Measurements from ENCODE around the gene MRPS10. TPM values are rescaled to one million over a fixed set of nuclear protein-coding genes. Genes with fewer than 3 reads are reported as not detected.
A peak's percentile ranks its signal among the peaks of the same experiment; 100 is the strongest.

Gene MRPS10
- total and polyA plus RNA-seq, 4 donors: 20.1 to 26.8 (median 23.9) TPM

- no peak overlapping the region for H3K27ac ChIP-seq (ENCODE audit: low read depth in 1 of 2, low read length in 2 of 2)
- no peak for DNase-seq (ENCODE audit: low spot score)
- 92% methylated on average over 31 of the region's 31 CpGs for WGBS
- H3K9ac ChIP-seq (ENCODE audit: low read depth in 1 of 2, low read length in 2 of 2): no peak overlapping the region
- peaks cover 0 to 9% (median 6%) of the 10 kb centered on the region in 4 donors for H3K4me1 ChIP-seq (ENCODE audit: control insufficient read depth in 4 of 4, insufficient read depth in 4 of 4, low read length in 3 of 4)
- TF ChIP-seq FOXA2 (IDR thresholded peaks at IDR 0.05) (no peak), GABPA (IDR thresholded peaks at IDR 0.05 in 1 of 2, conservative IDR thresholded peaks at IDR 0.05 in 1 of 2) (no peak), MAX (IDR thresholded peaks at IDR 0.05) (no peak), HNF4G (IDR thresholded peaks at IDR 0.05) (no peak), CTCF (IDR thresholded peaks at IDR 0.05; ENCODE audit: low read depth, low read length, missing input control) (no peak), SP1 (IDR thresholded peaks at IDR 0.05) (no peak), ATF3 (IDR thresholded peaks at IDR 0.05) (no peak), RAD21 (IDR thresholded peaks at IDR 0.05) (no peak), EGR1 (IDR thresholded peaks at IDR 0.05; ENCODE audit: low read depth in 2 of 2) (no peak)
- no peaks in the 10 kb centered on the region for H3K27me3 ChIP-seq (ENCODE audit: control insufficient read depth in 4 of 4, insufficient read depth in 4 of 4, low read length in 3 of 4)
- H3K4me3 ChIP-seq (ENCODE audit: low read depth in 1 of 3, low read length in 3 of 3): no peak overlapping the region
- H3K9me3 ChIP-seq (ENCODE audit: control insufficient read depth in 4 of 4, low read length in 3 of 4): no peaks in the 10 kb centered on the region
- no peaks in the 10 kb centered on the region for H3K36me3 ChIP-seq (ENCODE audit: control insufficient read depth in 4 of 4, insufficient read depth in 3 of 4, low read depth in 1 of 4, low read length in 3 of 4)
These were observed 41.6 kb upstream of the MRPS10 start for GRCh38 chr6:42259286-42259685.

- H3K4me1 ChIP-seq (ENCODE audit: control insufficient read depth in 4 of 4, insufficient read depth in 4 of 4, low read length in 3 of 4): peaks cover 0 to 13% (median 9%) of the 10 kb centered on the region in 4 donors
- no peak for DNase-seq (ENCODE audit: low spot score)
- H3K36me3 ChIP-seq (ENCODE audit: control insufficient read depth in 4 of 4, insufficient read depth in 3 of 4, low read depth in 1 of 4, low read length in 3 of 4): no peaks in the 10 kb centered on the region
- no peaks in the 10 kb centered on the region for H3K9me3 ChIP-seq (ENCODE audit: control insufficient read depth in 4 of 4, low read length in 3 of 4)
- no peak overlapping the region for H3K9ac ChIP-seq (ENCODE audit: low read depth in 1 of 2, low read length in 2 of 2)
- TF ChIP-seq ATF3 (IDR thresholded peaks at IDR 0.05) (no peak), RXRA (IDR thresholded peaks at IDR 0.05) (no peak), NR2F2 (IDR thresholded peaks at IDR 0.05) (no peak), HNF4A (conservative IDR thresholded peaks at IDR 0.05) (no peak), EGR1 (IDR thresholded peaks at IDR 0.05; ENCODE audit: low read depth in 2 of 2) (no peak), FOXA1 (IDR thresholded peaks at IDR 0.05) (no peak), RAD21 (IDR thresholded peaks at IDR 0.05) (no peak), JUND (IDR thresholded peaks at IDR 0.05) (no peak)
- H3K27me3 ChIP-seq (ENCODE audit: control insufficient read depth in 4 of 4, insufficient read depth in 4 of 4, low read length in 3 of 4): no peaks in the 10 kb centered on the region
- 90% methylated on average over 3 of the region's 3 CpGs for WGBS
- no peak overlapping the region for H3K4me3 ChIP-seq (ENCODE audit: low read depth in 1 of 3, low read length in 3 of 3)
- H3K27ac ChIP-seq (ENCODE audit: low read depth in 1 of 2, low read length in 2 of 2): no peak overlapping the region
These were observed 40.0 kb upstream of the MRPS10 start for GRCh38 chr6:42257614-42258013.

GRCh38 chr6:42257063-42257462 lies 39.4 kb upstream of the MRPS10 start:
- Histone ChIP-seq H3K4me3 (ENCODE audit: low read depth in 1 of 3, low read length in 3 of 3) (no peak overlapping the region), H3K27me3 (ENCODE audit: control insufficient read depth in 4 of 4, insufficient read depth in 4 of 4, low read length in 3 of 4) (no peaks in the 10 kb centered on the region), H3K36me3 (ENCODE audit: control insufficient read depth in 4 of 4, insufficient read depth in 3 of 4, low read depth in 1 of 4, low read length in 3 of 4) (no peaks in the 10 kb centered on the region), H3K27ac (ENCODE audit: low read depth in 1 of 2, low read length in 2 of 2) (no peak overlapping the region), H3K9me3 (ENCODE audit: control insufficient read depth in 4 of 4, low read length in 3 of 4) (no peaks in the 10 kb centered on the region), H3K4me1 (ENCODE audit: control insufficient read depth in 4 of 4, insufficient read depth in 4 of 4, low read length in 3 of 4) (peaks cover 2 to 18% (median 15%) of the 10 kb centered on the region in 4 donors), H3K9ac (ENCODE audit: low read depth in 1 of 2, low read length in 2 of 2) (no peak overlapping the region)
- 59% methylated on average over 3 of the region's 3 CpGs for WGBS
- DNase-seq (ENCODE audit: low spot score): no peak
- TF ChIP-seq RAD21 (IDR thresholded peaks at IDR 0.05): peak in 1 of 2 donors; percentile 8
- no peak for TF ChIP-seq FOXA2 (IDR thresholded peaks at IDR 0.05)
- no peak for TF ChIP-seq RXRA (IDR thresholded peaks at IDR 0.05)
- no peak for TF ChIP-seq CTCF (IDR thresholded peaks at IDR 0.05; ENCODE audit: low read depth, low read length, missing input control)
- no peak for TF ChIP-seq EGR1 (IDR thresholded peaks at IDR 0.05; ENCODE audit: low read depth in 2 of 2)
- peak; percentile 95 for TF ChIP-seq NR2F2 (IDR thresholded peaks at IDR 0.05)
